Psoas muscle (tissue), 8 donors: Measurements from ENCODE around the gene ZPBP. TPM values are rescaled to one million over a fixed set of nuclear protein-coding genes. Genes with fewer than 3 reads are reported as not detected.

Experiments
- ATAC-seq, 4 donors: fragments of 200-7000 bp; cut with Tn5 transposase; one replicate each; pipeline ENCODE4 v1.9.1; 2020; ENCODE audit warnings: moderate library complexity in 3 of 4, mild to moderate bottlenecking in 2 of 4
- DNase-seq, 2 donors: peaks; one replicate each; pipeline ENCODE4 v3.0.0-alpha.2; 2020
- H3K27ac ChIP-seq: fragments of 200-600 bp; one replicate; pipeline ENCODE4 v1.8.0; 2022
- H3K27me3 ChIP-seq, 3 donors: fragments of 200-600 bp in 1 of 3; one replicate each; pipeline versions ENCODE4 v1.6.1 to v1.8.0; 2013 to 2022; ENCODE audit warnings: low read length in 2 of 3, mild to moderate bottlenecking in 2 of 3, moderate library complexity in 1 of 3; ENCODE audit not compliant: insufficient read depth in 3 of 3
- H3K36me3 ChIP-seq, 2 donors: fragments of 200-600 bp in 1 of 2; one replicate each; pipeline versions ENCODE4 v1.6.1 to v1.8.0; 2013 to 2022; ENCODE audit warnings: low read depth in 1 of 2, mild to moderate bottlenecking in 1 of 2, moderate library complexity in 1 of 2; ENCODE audit not compliant: insufficient read depth in 1 of 2
- H3K4me1 ChIP-seq: fragments of 200-600 bp; one replicate; pipeline ENCODE4 v1.8.0; 2022
- H3K4me3 ChIP-seq: fragments of 200-600 bp; one replicate; pipeline ENCODE4 v1.8.0; 2022; ENCODE audit warnings: mild to moderate bottlenecking
- H3K9me3 ChIP-seq: fragments of 200-600 bp; one replicate; pipeline ENCODE4 v1.8.0; 2022
- CTCF ChIP-seq: fragments of 200-600 bp; IDR thresholded peaks from one replicate; pipeline ENCODE4 v1.8.0; 2022; ENCODE audit warnings: antibody characterized with exemption
- WGBS, 3 donors: extraction: QIAGEN DNeasy Blood & Tissue Kit; methylation state at CpG; one replicate each; pipeline versions ENCODE4 v1.1.6 to v1.1.7; 2013; 5-methylcytosine and 5-hydroxymethylcytosine counted together
- intact Hi-C, 2 donors: fragments of 100-400 bp; cut with DNase I; formaldehyde crosslinking; loops; one replicate each; pipeline versions ENCODE4 v1.11.0 to v1.14.2; 2022
- polyA plus RNA-seq, 3 donors: library from polyadenylated mRNA; stranded (reverse); fragments of 200-250 nt; gene quantifications; one replicate each; pipeline ENCODE4 v1.2.3, GENCODE V29; 2013
- total RNA-seq, 4 donors: library from RNA; stranded (reverse); fragmentation: NEBNext Ultra II Directional in 2 of 4; extraction: Animal tissue kit (Norgen Biotek cat#: 25700) in 2 of 4; gene quantifications; one replicate each; pipeline versions ENCODE4 v1.2.1 to v1.2.4, GENCODE V29; 2021 to 2023
- donor health status: healthy with polysubstance abuse.
- donor health status: DM: no; HTN: no; CAD: no; lungs with moderate emphysema.
- donor health status: Bipolar disorder and iron deficiency.
- donor health status: healthy.
- donor health status: DM: yes; HTN: yes; CAD: no.
- donor health status: DM: no; HTN: no; CAD: no.
- donor health status: DM: no; HTN: no; CAD: no.
- donor health status: DM: yes; HTN: yes; CAD: no.

ZPBP gene
- total and polyA plus RNA-seq, 7 donors: not detected

GRCh38 chr7:49893131-49893530 lies 199.9 kb downstream of the ZPBP start:
- no peak overlapping the region for H3K27ac ChIP-seq
- H3K9me3 ChIP-seq: no peaks in the 10 kb centered on the region
- H3K27me3 ChIP-seq: no peaks in the 10 kb centered on the region
- no peak for TF ChIP-seq CTCF
- DNase-seq (no peak), ATAC-seq (no peak)
- no peak overlapping the region for H3K4me3 ChIP-seq
- 55 to 59% (median 58%) methylated on average over 4 of the region's 4 CpGs for WGBS, 3 donors
- no peaks in the 10 kb centered on the region for H3K4me1 ChIP-seq
- no peaks in the 10 kb centered on the region for H3K36me3 ChIP-seq
- intact Hi-C loops: no loop called here

DNA sequence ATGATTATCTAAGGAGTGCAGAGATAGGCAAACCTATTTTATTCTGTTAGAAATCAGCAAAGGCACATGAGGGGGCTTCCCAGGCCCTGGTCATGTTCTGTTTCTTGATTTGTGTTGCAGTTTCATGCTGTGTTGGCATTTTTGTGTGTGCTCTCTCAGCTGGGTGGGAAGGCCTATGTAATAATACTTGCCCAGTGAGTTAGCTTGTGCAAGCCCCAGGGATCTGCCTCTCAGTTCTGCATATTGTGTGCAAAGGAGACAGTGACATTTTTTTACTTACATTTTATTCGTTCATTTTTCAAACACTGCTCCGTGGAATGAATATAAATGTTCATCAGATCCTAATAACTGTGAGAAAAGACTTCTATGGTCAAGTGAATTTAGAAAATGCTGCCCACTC lies 200.6 kb downstream of the ZPBP start:
- H3K4me3 ChIP-seq: no peak overlapping the region
- H3K9me3 ChIP-seq: no peaks in the 10 kb centered on the region
- H3K4me1 ChIP-seq: no peaks in the 10 kb centered on the region
- no peak for TF ChIP-seq CTCF
- 72 to 79% (median 72%) methylated on average over 2 of the region's 2 CpGs for WGBS, 3 donors
- intact Hi-C loops: no loop called here
- ATAC-seq (no peak), DNase-seq (no peak)
- H3K27ac ChIP-seq: no peak overlapping the region
- H3K36me3 ChIP-seq: no peaks in the 10 kb centered on the region
- no peaks in the 10 kb centered on the region for H3K27me3 ChIP-seq

Other genes starting within 250 kb of the ZPBP start
- gene IKZF1, start 211.5 kb upstream of the ZPBP start, total RNA-seq: 1 to 10 TPM; 1.1 to 2.0 (median 1.6) TPM
- gene IKZF1, start 211.5 kb upstream of the ZPBP start, polyA plus RNA-seq: under 1 TPM; 0.18 to 0.37 (median 0.26) TPM